Left hindlimb (tissue), 1 donor: ENCODE measurements around the gene C1QTNF3.
"Not testable (repeated sequence)": the region's sequence is repeated elsewhere in the genome, so short reads cannot be mapped to it uniquely, and the experiment has no call there.

Experiments
- DNase-seq: peaks from one replicate; pipeline ENCODE4 v3.0.0-alpha.2; 2018

The C1QTNF3 gene

GRCh38 chr5:34047774-34048572 is 5.0 kb upstream of the C1QTNF3 start:
- DNase-seq, result no peak

- DNase-seq, result peak; percentile 43
Measured at GRCh38 chr5:34047143-34047542, 4.1 kb upstream of the C1QTNF3 start.

DNA sequence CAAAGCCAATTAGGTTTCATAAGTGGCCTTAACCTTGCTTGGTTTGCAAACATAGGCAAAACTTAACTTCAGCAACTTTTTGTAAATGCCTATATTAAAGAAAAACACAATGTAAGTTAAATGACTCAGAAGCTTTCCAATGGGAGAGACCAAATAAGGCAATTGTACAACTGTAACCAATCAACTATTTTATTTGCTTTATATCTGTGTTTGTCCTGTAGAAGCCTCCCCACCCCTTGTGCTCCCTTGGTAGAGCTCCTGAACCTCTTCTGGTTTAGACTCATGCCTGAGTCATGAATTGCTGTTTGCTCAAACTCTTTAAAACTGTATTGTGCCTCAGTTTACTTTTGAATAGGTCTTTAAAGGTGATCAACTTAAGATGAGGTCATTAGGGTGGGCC is 3.0 kb upstream of the C1QTNF3 start:
- DNase-seq, result no peak

- no peak for DNase-seq
Measured at GRCh38 chr5:34045023-34045422, 2.0 kb upstream of the C1QTNF3 start.

- no peak for DNase-seq
Measured at GRCh38 chr5:34042321-34042720, 692 bp downstream of the C1QTNF3 start.

DNA sequence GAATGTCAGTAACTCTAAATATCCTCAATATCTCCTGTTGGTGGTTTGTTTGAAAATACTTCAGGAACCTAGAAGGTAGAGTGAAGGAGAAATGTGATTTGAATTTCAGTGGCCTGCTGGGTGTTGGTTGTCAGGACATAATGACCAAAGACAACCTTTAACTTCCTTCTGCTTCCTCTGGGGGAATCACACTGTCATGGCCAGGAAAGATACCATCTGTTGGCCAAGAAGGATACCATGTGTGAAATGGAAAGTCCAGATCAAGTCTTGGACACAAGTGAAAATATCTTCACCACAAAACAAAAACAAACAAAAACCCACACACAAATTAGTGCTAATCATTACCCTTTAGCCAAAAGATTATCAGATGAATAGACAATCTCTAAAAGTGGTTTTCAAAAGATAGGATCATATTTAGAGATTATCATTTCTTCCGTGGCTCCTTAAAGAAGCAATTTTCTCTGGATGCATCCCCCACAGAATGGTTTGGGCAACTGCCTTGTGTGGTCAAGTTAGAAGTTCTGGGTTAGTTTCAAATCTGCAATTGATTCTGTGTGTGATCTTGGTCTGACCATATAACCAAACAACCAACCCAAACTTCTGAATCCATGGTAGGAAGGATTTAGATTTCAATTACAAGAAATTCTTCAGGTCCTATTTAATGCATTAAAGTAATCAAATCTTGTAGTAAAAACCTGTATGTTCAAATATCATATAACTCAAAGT is 1.6 kb downstream of the C1QTNF3 start:
- DNase-seq, result no peak

- peak; percentile 54 for DNase-seq
Measured at GRCh38 chr5:34040472-34040871, 2.5 kb downstream of the C1QTNF3 start.

DNA sequence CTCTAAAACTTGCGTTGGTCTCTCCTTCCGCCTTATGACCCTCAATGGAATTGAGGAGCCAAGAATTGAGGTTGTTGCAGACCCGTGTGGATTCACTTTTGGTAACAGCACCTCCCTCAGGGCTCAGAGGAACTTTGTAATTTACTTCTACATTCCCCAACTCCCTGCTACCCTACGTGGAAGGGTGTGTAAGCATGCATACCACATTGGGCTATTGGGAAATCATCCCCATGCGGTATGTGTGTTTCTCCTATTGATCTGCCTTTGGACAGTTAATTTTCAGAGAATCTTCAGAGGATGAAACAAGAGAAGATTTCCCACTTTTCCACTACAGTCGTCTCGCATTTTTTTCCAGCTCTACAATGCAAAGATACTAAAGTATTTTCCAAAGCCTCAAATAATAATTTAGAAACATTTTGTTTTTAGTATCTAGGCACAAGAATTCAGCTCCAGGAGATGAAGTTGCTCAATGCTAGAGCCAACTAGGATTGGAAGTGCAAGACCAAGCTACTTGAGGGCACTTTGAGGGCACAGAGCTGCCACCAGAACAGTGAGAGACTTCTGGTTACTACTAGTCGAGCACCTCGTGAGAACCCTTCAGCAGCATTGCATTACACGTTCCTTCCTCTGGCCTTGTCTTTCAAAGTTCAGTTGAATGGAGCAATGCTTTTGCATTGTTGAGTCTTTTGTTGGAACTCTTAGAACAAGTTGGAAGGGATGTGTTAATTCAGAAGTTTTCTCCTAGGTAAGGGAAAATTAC is 3.4 kb downstream of the C1QTNF3 start:
- DNase-seq, result no peak

DNA sequence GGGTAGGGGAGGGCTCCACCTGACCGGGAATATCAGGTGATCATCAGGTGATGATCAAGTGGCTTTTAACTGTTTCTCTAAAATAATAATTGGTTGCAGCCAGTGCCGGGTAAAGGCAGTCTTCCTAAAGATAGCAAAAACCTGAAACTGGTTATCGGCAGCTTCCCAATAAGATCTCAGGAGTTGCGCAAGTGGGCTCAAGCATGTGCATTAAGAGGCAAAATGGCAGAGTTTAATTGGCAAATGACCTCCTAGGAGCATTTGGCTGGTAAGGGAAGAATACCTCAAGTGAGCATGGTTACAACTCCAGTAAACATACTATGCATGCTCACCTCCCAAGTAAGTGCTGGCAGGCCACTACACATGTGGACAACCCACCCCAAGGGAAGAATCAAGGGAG is 4.2 kb downstream of the C1QTNF3 start:
- no peak for DNase-seq

GRCh38 chr5:34038390-34038789 is 4.6 kb downstream of the C1QTNF3 start:
- no peak for DNase-seq

DNA sequence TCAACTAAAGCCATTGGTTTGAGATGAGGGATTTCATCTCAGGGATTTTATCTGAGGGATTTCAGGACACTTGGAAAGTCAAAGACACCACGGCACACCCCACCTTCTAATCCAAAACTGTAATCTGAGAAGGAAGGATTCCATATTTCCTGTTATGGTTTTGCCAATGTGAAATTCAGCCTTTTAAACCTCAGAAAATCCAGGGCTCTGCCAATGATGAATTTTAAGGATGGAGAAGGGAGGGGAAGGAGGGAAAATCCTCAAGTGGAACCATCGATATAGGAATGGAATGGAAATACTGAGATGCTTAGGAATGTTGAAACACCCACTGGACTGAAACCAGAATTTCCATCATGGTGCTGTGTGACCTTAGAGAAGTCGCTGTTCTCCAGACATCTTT is 5.3 kb downstream of the C1QTNF3 start:
- no peak for DNase-seq

DNA sequence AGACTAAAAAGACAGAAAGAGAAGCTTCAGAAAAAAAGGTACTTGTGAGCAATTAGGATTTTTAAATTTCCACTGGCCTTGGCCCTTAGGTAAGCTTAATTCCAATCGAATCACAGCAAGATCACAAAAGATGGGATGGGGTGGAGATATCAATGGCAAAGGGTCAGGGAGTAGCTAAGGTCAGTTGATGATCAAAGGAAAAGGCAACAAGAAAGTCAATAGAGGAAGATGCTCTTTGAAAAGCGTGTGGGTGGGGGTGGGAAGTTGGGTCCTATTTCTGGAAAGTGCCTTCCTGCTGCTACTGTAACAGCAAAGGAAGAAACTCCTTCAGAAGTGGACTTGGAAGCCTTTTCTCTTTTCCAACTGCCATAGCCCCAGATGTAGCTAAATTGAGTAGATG is 7.3 kb downstream of the C1QTNF3 start:
- no peak for DNase-seq

DNA sequence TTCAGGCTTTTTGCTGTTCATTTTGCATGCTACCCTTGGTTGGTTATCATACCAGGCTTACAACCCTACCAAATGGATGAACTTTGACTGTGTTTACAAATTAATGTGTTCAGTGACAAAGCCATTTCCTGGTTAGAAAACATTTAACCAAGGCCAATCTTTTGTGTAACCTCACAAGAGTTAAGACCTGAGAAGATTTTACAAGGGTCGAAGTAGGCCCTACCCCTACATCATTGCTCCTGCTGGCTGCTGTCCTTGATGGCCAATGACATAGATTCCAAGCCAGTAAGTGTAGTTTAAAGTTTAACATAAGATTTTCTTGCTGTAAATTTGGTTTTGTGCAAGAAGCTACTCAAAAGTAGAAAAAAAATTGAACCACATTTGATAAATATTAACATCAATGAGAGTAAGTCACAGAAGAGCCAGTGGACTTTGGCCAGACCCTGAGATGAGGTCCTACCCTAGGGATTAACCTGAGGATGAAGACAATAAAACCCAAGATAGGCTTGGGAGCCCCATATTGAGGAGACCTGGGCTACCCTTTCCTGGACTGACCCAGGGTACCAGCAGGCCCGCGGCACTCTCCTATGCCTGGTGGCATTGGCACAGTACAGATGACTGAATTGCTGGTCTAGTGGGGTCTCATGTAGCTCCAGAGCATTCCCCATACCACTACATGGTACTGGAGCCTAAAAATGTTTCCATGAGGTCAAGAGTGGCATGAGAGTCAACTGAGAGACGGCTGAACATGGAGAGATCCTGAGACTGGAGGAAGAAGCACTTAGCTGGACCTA is 8.3 kb downstream of the C1QTNF3 start:
- DNase-seq, result no peak

DNA sequence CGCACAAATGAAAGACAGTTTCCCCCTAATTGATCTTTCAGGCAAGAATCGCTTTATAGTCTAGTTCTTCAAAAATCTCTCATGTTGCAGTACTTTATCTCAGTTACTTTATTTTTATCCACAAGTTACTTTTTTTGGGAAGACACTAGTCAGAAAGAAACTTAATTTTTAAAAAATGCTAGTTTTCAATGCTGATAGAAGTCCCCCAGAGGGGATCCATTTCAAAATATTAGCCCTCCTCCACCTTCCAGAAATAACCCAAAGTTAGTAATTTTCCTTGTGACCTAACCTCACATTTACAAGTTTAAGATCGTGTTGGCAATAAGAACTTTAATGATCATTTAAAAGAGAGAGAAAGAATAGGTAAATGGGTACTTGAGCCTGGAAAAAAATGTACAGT is 11.0 kb downstream of the C1QTNF3 start:
- DNase-seq, result no peak

- no peak for DNase-seq
Measured at GRCh38 chr5:34031117-34031516, 11.9 kb downstream of the C1QTNF3 start.

DNA sequence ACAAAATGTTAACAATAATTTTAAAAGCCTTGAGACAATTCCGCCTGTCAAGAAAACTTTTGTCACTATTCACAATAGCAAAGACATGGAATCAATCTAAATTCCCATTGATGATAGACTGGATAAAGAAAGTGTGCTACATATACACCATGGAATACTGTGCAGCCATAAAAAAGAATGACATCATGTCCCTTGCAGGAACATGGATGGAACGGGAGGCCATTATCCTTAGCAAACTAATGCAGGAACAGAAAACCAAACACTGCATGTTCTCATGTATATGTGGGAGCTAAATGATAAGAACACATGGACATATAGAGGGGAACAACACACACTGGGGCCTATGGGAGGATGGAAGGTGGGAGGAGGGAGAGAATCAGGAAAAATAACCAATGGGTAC is 12.4 kb downstream of the C1QTNF3 start:
- not testable (repeated sequence) for DNase-seq

- no peak for DNase-seq
Measured at GRCh38 chr5:34030048-34030447, 13.0 kb downstream of the C1QTNF3 start.

- no peak for DNase-seq
Measured at GRCh38 chr5:34028349-34028748, 14.7 kb downstream of the C1QTNF3 start.

GRCh38 chr5:34026089-34026761 is 16.8 kb downstream of the C1QTNF3 start:
- no peak for DNase-seq

DNA sequence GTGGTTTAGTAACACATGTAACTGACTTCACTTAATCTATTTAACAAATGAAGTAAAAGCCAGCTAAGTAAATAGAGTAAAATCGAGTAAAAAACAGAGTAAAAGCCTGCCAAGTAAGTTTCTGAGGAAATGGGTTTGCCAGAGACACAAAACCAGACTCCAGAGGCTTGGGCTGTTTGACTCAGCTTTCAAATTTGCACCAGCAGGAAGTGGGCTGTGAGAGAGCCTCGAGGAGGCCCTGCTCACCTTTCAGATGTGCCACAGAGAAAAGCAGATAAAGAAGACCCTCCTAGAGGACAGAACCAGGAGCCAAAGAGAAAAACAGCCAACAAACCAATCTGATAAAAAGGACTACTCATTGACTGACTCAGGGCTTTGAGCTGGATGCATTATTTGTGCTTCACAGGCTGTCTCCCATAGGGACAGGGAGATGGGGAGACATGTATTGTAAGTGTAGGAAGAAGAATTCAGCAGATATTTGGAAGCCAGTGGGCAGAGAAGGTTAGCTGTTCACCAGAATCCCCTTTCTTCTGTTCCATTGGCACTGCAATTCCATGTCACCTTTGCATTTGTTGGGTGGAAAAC is 20.8 kb downstream of the C1QTNF3 start:
- DNase-seq, result no peak

GRCh38 chr5:34021334-34021733 is 21.7 kb downstream of the C1QTNF3 start:
- no peak for DNase-seq

DNA sequence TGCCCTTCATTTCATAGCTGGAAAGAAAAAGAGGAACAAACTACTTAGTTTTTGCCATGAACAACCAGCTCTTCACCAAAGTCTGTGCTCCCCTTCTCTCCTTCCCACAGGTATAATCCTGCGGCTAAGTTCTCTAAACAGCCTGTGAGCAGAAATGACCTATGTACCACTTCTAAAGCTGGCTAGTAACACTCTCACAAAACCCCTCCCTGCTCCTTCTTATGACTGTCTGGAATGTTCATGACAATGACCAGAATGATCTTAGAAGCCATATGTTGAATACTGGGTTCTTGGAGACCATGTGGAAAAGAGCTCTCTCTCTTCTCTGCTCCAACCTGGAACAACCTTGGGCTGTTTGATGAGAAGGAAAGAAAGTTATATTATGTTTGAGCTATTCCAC is 22.3 kb downstream of the C1QTNF3 start:
- DNase-seq, result no peak
